Amygdala (tissue), 56 donors: ENCODE measurements around the gene TXNRD1.

ENCODE experiments used
- DNase-seq, 56 donors: peaks; one replicate each; lab custom pipeline; 2025; lab: John Stamatoyannopoulos, UW

TXNRD1 gene

DNA sequence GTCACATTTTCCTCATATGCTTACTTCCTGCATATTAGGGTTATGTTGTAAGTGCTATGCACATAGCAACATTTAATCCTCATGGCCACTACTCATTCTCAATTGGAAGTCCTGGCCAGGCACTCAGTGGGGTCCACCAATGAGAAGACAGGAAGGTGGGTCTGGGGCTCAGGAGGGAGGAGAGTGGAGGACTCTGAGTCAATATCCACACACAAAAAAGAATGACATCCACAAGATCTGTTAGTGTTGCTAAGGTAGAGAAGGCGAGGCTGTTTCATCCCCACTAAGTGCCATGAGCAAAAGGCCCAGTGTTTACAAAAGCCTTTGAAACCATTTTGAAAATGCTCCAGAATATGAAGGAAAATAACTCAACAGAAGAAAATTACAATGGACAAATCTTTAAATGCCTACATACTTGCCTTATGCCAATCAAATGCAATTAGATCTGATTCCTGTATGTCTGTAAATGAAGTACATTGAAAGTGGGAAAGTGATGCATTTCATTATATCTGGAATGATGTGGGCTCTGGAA lies 141.9 kb downstream of the TXNRD1 start:
- no peak for DNase-seq

GRCh38 chr12:104358353-104359003 lies 142.9 kb downstream of the TXNRD1 start:
- peak in 23 of 56 donors; percentile 1 to 68 (median 11) for DNase-seq

- no peak for DNase-seq
Measured at GRCh38 chr12:104359216-104359615, 143.6 kb downstream of the TXNRD1 start.

DNA sequence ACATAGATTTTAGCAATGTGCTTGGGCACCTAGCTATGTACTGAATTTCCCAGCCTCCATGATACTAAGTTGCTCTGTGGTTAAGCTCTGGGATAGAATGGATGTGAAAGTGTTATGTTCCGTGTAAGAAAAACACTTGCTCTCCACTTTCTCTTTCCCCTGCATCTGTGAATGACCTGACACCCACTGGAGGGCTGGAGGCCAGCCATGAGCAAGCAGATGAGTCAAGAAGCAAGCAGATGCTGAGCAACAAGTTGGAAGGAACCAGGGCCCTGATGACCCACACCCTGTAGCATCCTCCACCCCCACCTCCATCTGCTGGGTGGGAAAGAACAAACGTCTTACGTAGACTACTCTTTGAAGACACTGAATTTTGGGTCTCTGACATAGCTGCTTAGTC lies 144.6 kb downstream of the TXNRD1 start:
- DNase-seq: no peak

GRCh38 chr12:104360983-104361707 lies 145.6 kb downstream of the TXNRD1 start:
- peak in 2 of 56 donors; percentile 8 to 33 for DNase-seq

- DNase-seq: no peak
Measured at GRCh38 chr12:104365921-104366410, 150.4 kb downstream of the TXNRD1 start.

DNA sequence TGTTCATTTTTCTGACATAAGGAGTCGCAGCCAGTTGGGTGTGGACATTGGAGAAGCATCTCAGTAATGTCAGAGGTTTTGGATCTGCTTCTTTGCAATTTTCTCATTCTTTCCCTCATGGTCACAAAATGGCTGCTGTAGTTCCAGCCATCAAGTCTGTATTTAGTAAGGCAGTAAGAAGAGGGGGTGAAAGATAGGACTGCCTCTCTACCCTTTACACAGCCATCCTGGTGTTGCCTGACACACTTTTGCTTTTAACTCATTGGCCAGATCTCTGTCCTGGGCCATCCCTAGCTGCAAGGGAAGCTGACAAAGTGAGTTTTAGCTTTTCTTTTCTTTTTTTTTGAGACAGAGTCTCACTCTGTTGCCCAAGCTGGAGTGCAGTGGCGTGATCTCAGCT lies 154.1 kb downstream of the TXNRD1 start:
- no peak for DNase-seq

GRCh38 chr12:104371043-104371870 lies 155.7 kb downstream of the TXNRD1 start:
- no peak for DNase-seq

DNA sequence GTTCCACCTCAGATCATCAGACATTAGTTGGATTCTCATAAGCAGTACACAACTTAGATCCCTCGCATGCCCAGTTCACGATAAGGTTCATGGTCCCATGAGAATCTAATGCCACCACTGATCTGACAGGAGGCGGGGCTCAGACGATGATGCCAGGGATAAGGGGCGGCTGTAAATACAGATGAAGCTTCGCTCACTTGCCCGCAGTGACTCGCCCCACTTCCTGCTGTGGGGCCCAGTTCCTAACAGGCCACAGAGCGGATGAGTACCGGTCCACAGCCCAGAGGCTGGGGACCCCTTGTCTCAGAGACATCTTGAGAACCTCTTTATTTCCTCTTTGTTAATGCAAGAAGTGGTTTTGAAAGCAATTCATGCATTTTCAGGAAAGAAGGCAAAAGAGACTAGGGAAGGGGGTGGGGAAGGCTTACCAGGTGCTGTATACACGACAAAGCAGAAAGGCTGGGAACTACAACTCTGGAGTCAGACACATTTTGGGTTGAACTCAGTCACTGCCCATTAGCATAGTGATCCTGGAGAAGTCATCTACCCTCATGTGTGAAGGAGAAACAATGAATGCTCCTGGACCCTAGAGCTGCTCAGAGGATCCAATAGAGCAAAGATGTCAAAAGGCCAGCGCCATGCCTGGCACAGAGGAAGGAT lies 156.6 kb downstream of the TXNRD1 start:
- no peak for DNase-seq

DNA sequence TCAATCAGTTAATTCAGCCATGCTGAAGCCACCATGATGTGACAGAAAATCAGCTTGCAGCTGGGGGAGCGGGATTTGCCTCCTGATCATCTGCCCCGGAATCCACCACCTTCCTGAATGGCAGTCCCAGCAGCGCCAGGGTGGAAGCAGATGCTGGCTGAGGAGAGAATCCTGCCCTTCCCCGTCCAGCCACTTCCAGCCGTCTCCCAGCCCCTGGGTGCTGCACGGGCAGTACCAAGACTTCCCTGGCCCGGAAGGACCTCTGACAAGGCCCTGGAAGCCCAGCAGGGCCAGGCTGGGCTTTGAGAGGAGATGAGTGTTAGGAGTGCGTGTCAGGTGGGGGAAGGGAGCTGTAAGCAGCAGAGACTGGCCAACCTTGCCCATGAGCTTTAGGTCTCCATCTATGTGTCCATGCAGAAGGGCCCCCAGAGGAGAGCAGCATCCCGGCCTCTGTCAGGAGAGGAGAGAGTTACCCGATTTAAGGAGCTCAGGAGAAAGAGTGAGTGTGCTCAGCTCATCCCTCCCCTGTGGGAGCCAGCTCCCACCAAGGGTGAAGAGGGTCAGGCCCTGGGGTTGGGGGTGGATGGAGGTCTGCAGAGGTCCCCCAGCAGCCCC lies 157.2 kb downstream of the TXNRD1 start:
- DNase-seq: no peak

DNA sequence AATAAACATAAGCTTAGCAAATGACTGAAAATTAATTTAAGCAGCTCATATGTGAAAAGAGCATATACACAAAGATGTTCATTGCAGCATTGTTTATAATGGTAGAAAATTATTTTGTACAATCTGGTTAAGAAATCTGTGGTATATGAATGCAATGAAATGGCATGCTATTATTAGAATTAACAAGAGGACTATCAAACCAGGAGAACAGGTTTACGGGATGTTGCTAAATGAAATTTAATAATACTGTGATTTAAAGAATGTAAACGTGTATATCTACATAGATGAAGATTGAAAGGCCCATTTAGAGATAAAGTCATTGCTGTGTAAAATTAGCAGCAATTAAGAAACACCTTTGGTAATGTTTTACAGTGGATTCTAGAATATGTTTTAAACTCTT lies 158.5 kb downstream of the TXNRD1 start:
- no peak for DNase-seq

- DNase-seq: no peak
Measured at GRCh38 chr12:104374806-104375205, 159.2 kb downstream of the TXNRD1 start.

- DNase-seq: no peak
Measured at GRCh38 chr12:104375775-104376174, 160.2 kb downstream of the TXNRD1 start.

- peak in 5 of 56 donors; percentile 1 to 8 (median 3) for DNase-seq
Measured at GRCh38 chr12:104376650-104377513, 161.3 kb downstream of the TXNRD1 start.

GRCh38 chr12:104377514-104377812 lies 161.9 kb downstream of the TXNRD1 start:
- no peak for DNase-seq

- DNase-seq: no peak
Measured at GRCh38 chr12:104378427-104378826, 162.8 kb downstream of the TXNRD1 start.

- DNase-seq: no peak
Measured at GRCh38 chr12:104381341-104381730, 165.8 kb downstream of the TXNRD1 start.

GRCh38 chr12:104381731-104382480 lies 166.3 kb downstream of the TXNRD1 start:
- peak in 54 of 56 donors; percentile 5 to 86 (median 49) for DNase-seq
